Hematopoietic multipotent progenitor cell treated with erythropoietin and hydrocortisone succinate and interleukin-3 and kit ligand, for 17 days (in vitro differentiated cells): Measurements from ENCODE around the gene RFTN1.

ENCODE experiments used
- DNase-seq: peaks from one replicate; pipeline ENCODE4 v3.0.0-alpha.2; 2015; ENCODE audit warnings: low spot score

RFTN1 gene

GRCh38 chr3:16467393-16467792 is 46.1 kb downstream of the RFTN1 start:
- no peak for DNase-seq

- DNase-seq, result no peak
Measured at GRCh38 chr3:16466822-16467221, 46.7 kb downstream of the RFTN1 start.

- DNase-seq, result no peak
Measured at GRCh38 chr3:16464511-16465148, 48.9 kb downstream of the RFTN1 start.

DNA sequence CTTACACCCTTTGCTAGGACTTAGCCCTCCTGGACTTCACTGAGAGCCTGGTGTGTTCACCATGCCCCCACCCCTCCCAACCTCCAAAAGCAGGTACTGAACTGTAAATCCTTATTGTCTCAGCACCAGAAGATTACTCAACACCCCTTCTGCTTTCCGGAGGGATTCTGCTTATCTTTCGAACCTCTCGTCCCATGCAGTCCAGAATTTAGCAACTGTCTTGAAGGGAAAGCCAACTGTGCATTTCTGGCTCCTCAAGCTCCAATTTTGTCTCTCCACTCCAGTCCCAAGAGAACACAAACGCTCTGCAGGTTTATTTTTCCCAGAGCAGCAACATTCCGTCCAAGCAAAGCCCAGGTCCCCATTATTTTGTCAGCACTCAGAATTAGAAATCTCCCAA is 49.6 kb downstream of the RFTN1 start:
- DNase-seq, result no peak

DNA sequence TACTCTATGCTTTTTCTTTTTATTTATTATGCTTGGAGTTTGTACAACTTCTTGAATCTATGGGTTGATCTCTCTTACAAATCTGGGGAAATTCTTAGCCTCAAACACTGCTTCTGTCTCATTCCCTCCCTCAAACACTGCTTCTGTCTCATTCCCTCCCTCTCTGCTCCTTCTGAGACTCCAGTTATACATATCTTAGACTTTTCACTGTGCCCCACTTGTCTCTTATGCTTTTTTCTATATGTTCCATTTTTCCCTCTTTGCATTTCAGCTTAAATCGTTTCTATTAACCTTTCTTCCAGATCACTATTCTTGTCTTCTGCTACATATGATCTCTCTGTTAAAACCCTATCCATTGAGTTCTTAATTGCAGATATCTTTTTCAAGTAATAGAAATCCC is 50.4 kb downstream of the RFTN1 start:
- DNase-seq, result no peak

GRCh38 chr3:16462679-16463078 is 50.8 kb downstream of the RFTN1 start:
- no peak for DNase-seq

DNA sequence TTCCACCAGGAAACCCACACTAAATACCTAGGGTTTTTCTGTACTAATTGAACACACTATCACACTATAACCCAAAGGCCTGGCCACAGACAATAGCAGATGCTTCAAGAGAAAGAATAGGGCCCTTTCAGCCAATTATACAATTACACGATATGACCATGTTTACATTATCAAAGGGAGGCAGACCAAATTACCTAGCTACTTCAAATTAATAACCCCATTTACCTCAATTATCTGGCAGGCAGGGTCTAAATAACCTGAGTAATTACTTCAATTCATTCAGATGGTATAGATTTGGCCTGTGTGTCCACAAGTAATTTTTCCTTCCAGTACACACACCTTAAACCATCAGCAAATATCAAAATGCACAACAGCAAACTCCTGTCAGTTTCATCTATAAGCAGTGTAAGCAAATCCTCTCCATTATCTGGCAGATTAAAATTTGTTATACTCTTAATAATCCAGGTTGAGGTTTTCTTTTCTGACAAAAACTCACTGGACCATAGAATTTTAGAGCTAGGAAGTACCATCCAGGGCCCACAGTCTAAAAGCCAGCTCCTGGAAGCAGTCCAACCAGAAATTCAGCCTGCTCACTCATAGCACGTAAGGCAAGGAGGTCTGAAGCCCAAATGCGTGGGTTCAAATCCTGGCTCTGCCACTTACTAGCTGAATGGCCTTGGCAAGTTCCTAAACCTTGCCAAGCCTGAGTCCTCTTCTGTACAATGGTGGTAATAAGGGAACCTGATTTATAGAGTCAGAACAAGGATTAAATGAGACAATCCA is 51.8 kb downstream of the RFTN1 start:
- DNase-seq, result no peak

DNA sequence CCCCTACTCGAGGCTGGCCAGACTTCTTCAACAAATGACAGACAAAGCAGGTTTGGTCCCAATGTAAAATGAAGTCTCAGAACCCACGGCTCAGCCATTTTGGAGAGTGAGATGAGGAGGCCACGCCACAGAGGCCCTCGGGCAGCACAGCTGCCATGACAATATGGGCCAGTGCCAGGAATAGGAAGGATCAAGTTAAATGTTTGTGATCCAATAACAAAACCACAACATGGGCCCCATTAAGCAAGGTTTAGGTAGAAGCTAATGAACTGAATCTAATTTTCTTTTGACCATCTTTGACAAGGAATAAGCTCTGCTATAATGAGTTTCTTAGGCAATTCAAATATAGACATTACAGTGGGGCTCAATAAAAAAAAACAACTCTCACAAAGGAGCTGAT is 52.6 kb downstream of the RFTN1 start:
- DNase-seq, result no peak

DNA sequence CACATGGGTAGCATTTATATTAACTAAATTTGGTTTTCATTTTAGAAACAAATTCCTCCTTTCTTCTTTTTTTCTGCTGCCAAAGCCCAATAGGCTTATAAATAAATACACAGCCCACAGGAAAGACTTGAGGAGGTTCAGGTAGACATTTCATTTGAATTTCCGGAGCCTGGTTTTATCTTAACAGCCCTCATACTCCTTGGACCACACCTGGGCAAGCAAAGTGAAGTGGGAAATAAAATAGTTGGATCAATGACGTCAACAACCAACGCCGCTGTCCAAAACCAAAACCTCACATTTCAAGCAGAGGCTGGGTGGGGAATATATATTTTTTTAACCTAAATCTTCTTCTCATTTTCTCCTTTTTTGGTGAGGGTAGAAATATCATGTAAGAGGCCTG is 53.2 kb downstream of the RFTN1 start:
- DNase-seq, result no peak

DNA sequence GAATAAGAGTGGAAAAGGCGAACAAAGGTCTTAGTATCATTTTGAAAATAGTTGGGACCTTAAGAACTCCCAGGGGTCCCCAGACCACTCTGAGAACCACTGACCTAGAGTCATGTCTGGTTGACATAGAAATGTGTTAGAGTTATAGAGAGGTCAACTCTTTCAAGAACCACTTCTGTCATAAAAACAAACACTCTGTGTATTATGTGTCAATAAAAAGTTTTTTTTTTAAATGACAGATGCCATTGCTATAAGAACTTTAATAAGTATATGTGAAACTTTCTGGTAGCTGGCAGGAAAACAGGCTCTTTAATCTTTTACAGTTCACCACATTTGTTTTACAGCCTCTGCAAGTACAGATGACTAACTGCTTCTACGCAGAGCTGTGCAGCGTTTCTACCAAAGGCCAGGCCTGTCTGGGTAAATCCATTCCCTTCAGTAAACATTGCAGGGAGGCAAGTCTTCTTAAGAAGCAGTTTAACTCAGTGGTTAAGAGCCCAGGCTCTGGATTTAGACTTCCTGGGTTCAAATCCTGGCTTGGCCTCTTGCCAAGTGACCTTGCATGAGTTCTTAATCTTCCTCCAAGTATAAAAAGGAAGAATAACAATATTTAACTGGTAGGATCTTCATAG is 56.6 kb downstream of the RFTN1 start:
- no peak for DNase-seq

DNA sequence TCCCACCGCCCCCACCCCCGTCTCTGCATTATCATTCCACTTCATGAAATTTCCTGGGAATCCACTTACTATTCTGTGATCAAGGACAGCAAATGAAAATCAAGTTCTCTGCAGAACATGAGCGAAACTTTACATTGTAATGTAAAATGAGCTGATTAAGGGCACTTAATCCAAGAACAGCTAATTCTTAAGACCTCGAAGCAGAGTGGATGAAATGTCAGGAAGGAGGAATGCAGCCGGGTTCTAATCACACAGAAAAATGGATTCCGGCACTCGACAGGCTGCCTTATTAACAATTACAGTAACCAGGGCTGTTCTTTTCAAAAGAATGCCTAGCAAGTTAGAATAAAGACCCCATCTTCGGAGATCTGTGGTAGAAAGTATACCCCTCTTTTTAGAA is 57.5 kb downstream of the RFTN1 start:
- DNase-seq, result no peak

- DNase-seq, result no peak
Measured at GRCh38 chr3:16455001-16455400, 58.5 kb downstream of the RFTN1 start.

GRCh38 chr3:16452261-16452660 is 61.2 kb downstream of the RFTN1 start:
- DNase-seq, result peak; percentile 14

- DNase-seq, result no peak
Measured at GRCh38 chr3:16449369-16449768, 64.1 kb downstream of the RFTN1 start.

DNA sequence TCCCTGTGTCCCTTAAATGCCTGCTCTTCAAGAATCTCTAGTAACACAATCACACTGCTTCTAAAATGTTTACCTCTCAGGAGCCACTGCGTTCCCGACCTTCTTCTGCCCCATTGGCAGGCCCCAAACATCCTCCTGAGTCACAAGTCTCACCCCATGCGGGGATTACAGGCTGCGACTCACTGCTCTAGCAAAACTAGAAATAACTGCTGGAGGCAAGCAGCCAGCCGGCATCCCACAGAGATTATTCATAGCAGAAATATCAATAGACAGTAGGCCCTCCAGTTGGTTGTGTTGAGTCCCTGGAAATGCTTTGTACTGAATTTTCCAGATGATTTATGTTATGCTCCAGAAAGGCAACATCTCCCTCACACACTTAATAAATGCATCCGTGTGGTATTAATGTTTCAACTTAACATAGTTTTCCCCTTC is 64.8 kb downstream of the RFTN1 start:
- no peak for DNase-seq

DNA sequence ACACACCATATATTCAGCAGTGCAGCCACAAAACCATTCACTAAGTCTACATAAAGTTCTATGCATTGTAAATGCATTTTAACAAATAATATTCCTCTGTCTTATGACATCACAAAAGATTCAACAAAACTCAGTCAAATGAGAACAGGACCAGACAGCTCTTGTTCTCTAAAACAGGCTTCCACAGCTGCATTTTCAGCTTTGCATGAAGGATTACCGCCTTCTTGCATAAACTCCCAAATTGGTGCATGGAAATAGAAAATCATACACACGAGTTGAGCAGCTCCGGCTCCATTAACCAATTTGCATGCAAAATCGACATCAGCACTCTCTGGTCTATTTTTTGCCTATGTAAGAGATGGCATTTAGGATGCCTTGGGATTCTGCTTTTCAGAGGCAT is 66.4 kb downstream of the RFTN1 start:
- DNase-seq, result no peak

- DNase-seq, result no peak
Measured at GRCh38 chr3:16444344-16444743, 69.2 kb downstream of the RFTN1 start.

DNA sequence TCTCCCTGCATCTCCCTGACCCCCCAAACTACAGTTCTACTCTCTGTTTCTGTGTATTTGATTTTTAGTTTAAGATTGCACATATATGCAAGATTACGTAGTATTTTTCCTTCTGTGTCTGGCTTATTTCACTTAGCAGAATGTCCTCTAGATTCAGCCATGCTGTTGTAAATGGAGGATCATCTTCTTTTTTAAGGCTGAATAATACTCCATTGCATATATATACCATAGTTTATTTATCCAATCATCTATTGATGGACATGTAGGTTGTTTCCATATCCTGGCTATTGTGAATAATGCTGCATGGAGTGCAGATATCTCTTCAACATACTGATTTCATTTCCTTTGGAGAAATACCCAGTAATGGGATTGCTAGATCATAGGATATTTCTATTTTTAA is 70.8 kb downstream of the RFTN1 start:
- DNase-seq, result no peak

DNA sequence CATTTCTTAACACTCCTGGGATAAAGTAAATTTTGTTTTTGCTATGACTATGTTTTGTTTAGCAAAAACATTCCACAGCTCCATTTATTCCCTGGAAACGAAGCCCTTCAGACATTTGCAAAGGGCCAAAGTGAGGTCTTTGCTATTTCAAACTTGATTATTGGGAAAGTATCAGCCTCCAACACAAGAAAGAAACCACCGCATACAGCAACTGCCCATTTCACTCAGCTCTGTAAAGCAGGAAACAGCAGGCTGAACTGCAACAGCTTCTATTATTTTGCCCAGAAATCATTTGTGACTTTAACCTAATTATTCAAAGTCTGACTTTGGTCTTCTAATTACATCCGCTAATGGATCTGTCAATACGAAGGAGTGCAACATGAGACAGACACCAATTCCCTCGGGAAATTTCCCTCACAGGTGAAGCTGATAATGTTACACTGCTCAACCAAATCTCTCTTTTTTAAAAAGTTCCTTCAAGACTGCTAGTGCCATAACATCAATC is 72.1 kb downstream of the RFTN1 start:
- DNase-seq, result no peak

- no peak for DNase-seq
Measured at GRCh38 chr3:16439848-16440708, 73.4 kb downstream of the RFTN1 start.

DNA sequence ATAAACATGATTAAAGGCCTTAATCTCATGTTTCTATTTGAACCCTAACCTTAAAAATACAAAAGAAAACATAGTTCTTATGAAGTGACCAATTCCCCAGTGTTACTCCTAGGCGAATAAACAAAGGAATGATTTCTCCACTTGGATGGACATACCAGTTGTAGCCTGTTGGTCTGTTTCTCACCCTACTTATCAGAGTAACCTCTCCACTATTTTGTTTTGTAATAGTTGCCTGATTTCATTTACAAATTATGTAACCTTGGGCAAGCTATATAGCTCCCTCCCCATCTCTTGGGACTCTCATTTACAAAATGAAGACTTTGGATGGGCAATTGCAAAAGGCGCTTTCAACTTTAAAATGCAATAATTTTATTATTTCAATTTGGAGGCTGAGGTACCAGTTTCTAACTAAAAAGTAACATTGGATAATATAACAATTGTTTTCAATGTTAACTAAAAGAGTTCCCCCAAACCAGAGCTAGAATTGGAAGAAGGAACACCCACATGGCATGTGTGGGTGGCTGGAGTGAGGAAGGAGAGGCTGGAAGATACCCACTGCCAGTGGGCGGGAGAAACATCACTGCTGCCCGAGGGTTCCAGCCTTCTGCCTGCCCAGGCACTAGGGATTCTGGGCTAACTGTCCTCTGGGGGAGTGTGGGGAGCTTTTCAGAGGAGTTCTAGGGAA is 74.2 kb downstream of the RFTN1 start:
- DNase-seq, result no peak

DNA sequence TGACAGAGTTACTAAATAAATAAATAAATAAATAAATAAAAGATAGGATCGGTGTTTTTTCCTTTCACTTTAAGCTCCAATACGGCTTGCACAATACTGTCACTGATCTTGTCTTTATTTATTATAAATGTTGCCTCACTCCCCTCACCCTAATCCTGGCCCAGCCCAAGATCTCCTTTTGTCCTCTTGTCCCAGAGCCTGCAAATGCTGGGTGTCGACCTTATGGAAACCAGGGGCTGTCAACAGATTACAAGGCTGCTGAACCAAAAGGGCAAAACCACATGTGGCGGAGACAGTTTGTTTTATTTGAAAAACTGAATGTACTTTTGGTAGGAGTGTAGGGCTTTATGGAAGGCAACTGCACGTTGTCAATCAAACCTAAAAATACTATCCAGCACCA is 75.9 kb downstream of the RFTN1 start:
- DNase-seq, result no peak
